Nephron (organoid): ENCODE measurements around the gene LPAR1.

Experiments used
- H3K27ac Mint-ChIP-seq, 3 experiments: 2 replicates each; pipeline ENCODE4 v1.8.0; 2020; ENCODE audit warnings: mixed read lengths in 3 of 3, mild to moderate bottlenecking in 2 of 3, moderate library complexity in 1 of 3
- H3K27me3 Mint-ChIP-seq: 2 replicates; pipeline ENCODE4 v1.8.0; 2021; ENCODE audit warnings: low read depth, mild to moderate bottlenecking, moderate library complexity, mixed read lengths
- H3K36me3 Mint-ChIP-seq: 2 replicates; pipeline ENCODE4 v1.8.0; 2020; ENCODE audit warnings: low read depth, mixed read lengths
- H3K4me1 Mint-ChIP-seq: 2 replicates; pipeline ENCODE4 v1.8.0; 2020; ENCODE audit warnings: mixed read lengths
- H3K4me3 Mint-ChIP-seq, 3 experiments: 2 replicates each; pipeline ENCODE4 v1.8.0; 2020; ENCODE audit warnings: mild to moderate bottlenecking in 3 of 3, mixed read lengths in 3 of 3, moderate library complexity in 2 of 3
- H3K9me3 Mint-ChIP-seq: 2 replicates; pipeline ENCODE4 v1.8.0; 2020; ENCODE audit warnings: mixed read lengths
- TF ChIP-seq, protein P1 (sequence below), 3 experiments: fragments of 200-600 bp; sonication (generic); IDR thresholded peaks; one replicate each; pipeline ENCODE4 v1.5.0; 2021; ENCODE audit warnings: antibody characterized with exemption in 3 of 3; ENCODE audit not compliant: unreplicated experiment in 3 of 3

The LPAR1 gene

DNA sequence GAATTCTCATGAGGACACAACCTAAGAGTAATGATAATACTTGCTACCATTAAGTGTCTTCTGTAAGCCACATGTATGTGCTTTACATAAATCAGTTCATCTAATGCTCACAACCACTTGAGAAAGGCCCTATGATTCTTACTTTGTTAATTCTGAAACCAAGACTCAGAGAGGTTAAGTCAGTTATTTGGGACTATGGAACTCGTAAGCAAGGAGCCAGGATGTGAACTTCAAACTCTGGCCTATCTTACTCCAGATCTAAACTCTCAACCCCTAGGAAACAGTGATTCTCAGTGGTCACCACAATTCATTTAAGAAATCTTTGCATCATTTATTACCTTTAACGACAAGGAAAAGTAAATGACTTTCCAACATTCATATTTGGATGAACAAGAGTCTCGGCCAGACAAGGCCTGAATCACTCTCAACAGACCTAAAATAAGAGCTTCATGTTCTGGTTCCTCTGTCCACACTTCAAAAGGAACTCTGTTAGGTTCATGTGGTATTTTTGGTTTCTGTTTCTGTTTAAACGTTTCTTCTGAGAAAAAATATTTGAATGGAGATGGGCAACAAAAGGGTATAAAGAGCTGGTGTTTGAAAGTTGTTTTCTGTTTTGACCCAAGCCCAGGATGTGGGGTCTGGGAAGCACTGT lies 104.8 kb downstream of the LPAR1 start:
- H3K4me1 Mint-ChIP-seq, result peaks cover 7% of the 10 kb centered on the region
- H3K4me3 Mint-ChIP-seq, result no peak overlapping the region
- no peaks in the 10 kb centered on the region for H3K9me3 Mint-ChIP-seq
- no peak overlapping the region for H3K27ac Mint-ChIP-seq
- no peaks in the 10 kb centered on the region for H3K27me3 Mint-ChIP-seq
- TF ChIP-seq, protein P1, sequence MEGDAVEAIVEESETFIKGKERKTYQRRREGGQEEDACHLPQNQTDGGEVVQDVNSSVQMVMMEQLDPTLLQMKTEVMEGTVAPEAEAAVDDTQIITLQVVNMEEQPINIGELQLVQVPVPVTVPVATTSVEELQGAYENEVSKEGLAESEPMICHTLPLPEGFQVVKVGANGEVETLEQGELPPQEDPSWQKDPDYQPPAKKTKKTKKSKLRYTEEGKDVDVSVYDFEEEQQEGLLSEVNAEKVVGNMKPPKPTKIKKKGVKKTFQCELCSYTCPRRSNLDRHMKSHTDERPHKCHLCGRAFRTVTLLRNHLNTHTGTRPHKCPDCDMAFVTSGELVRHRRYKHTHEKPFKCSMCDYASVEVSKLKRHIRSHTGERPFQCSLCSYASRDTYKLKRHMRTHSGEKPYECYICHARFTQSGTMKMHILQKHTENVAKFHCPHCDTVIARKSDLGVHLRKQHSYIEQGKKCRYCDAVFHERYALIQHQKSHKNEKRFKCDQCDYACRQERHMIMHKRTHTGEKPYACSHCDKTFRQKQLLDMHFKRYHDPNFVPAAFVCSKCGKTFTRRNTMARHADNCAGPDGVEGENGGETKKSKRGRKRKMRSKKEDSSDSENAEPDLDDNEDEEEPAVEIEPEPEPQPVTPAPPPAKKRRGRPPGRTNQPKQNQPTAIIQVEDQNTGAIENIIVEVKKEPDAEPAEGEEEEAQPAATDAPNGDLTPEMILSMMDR (IDR thresholded peaks at IDR 0.05; ENCODE audit: unreplicated experiment in 3 of 3), result no peak
- peaks cover 27% of the 10 kb centered on the region for H3K36me3 Mint-ChIP-seq

DNA sequence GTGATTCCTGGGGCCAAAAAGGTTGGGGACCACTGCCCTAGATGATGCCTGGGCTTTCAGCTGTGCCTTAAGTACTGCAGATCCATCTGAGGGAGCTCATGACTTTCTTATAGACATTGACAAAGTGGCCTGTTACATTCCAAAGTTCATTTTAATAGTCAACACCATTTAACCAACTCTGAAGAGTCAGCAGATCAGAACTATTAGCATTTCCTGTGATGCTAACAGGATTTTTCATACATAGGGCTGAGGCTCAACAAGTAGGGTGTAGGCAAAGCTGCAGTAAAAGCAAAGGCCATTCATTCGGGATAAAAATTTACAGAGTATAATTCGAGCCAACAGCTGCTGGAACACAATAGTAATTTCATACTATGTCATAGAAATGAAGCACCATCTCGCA lies 105.4 kb downstream of the LPAR1 start:
- peaks cover 10% of the 10 kb centered on the region for H3K4me1 Mint-ChIP-seq
- no peaks in the 10 kb centered on the region for H3K9me3 Mint-ChIP-seq
- no peak overlapping the region for H3K27ac Mint-ChIP-seq
- no peaks in the 10 kb centered on the region for H3K27me3 Mint-ChIP-seq
- peaks cover 24% of the 10 kb centered on the region for H3K36me3 Mint-ChIP-seq
- no peak overlapping the region for H3K4me3 Mint-ChIP-seq
- TF ChIP-seq, protein P1 (IDR thresholded peaks at IDR 0.05; ENCODE audit: unreplicated experiment in 3 of 3), result no peak

DNA sequence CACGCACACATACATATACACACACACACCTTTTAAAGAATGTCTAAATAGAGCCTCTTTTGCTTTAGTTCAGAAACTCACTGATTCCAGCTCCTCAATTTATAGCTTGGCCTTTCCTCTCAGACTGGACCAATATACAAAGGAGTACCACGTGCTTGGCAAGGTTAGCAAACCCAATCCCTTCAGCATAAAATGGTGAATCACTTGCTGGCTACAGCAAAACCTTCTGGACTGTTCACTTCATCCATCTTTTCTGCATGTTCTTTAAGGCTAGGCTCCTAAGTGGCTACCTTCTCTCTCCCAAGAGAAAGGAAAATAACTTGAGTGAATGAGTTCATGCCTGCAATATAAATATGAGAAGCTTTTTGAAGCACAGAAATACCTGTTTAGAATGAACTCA lies 109.7 kb downstream of the LPAR1 start:
- no peaks in the 10 kb centered on the region for H3K27me3 Mint-ChIP-seq
- no peaks in the 10 kb centered on the region for H3K9me3 Mint-ChIP-seq
- no peak overlapping the region for H3K4me3 Mint-ChIP-seq
- TF ChIP-seq, protein P1 (IDR thresholded peaks at IDR 0.05; ENCODE audit: unreplicated experiment in 3 of 3), result no peak
- H3K36me3 Mint-ChIP-seq, result peaks cover 19% of the 10 kb centered on the region
- no peak overlapping the region for H3K27ac Mint-ChIP-seq
- H3K4me1 Mint-ChIP-seq, result peaks cover 15% of the 10 kb centered on the region

DNA sequence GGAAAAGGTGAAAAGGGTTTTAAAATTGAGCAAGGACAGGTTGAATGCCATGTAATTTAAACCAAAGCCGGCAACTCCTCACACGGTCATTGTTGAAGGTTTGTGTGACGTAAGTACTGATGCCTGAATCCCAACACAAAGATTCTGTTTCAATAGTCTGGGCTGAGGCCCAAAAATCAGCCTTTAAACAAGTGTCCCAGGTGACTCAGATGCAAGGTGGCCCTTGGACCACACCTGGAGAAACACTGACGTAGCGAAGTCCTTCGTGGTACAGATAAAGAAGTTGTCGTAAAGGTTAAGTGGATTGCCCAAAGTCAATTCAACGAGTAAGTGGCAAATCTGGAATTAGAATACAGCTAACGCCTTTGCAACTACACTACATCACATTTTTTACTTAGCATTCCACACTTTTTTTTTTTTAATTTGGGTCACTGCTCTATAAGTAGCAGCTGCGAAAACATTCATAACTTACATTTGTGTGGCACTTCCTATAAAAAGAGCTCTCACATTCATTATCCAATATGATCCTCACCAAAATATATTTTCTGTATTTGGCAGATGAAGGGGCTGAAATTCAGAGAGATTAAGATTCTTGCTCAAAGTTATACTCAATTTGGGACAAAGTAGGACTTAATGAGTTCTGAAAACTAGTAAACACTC lies 111.3 kb downstream of the LPAR1 start:
- no peak overlapping the region for H3K27ac Mint-ChIP-seq
- H3K9me3 Mint-ChIP-seq, result no peaks in the 10 kb centered on the region
- H3K4me1 Mint-ChIP-seq, result peaks cover 14% of the 10 kb centered on the region
- TF ChIP-seq, protein P1 (IDR thresholded peaks at IDR 0.05; ENCODE audit: unreplicated experiment in 3 of 3), result no peak
- no peak overlapping the region for H3K4me3 Mint-ChIP-seq
- peaks cover 6% of the 10 kb centered on the region for H3K36me3 Mint-ChIP-seq
- H3K27me3 Mint-ChIP-seq, result peaks cover under 1% of the 10 kb centered on the region

DNA sequence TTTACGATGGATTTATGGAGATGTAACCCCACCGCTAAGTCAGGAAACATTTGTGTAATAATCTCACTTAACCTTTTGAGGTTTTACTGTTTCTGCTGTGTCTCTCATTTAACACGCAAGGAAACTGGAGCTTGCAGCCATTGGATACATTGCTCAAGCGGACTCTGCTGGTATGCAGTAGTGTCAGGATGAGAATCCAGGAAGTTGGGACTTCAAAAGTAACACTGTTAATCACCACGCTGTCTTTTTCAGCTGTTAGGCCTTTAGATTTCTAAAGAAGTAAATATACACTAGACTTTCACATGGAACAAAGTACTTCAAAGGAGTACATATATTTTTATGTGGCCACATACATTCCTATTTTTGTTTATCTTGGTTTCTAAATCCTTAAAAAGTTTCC lies 114.7 kb downstream of the LPAR1 start:
- Mint-ChIP-seq H3K4me1 (peaks cover 13% of the 10 kb centered on the region), H3K36me3 (no peaks in the 10 kb centered on the region), H3K9me3 (no peaks in the 10 kb centered on the region), H3K27me3 (peaks cover 4% of the 10 kb centered on the region), H3K27ac (no peak overlapping the region), H3K4me3 (no peak overlapping the region)
- TF ChIP-seq, protein P1 (IDR thresholded peaks at IDR 0.05; ENCODE audit: unreplicated experiment in 3 of 3), result no peak

DNA sequence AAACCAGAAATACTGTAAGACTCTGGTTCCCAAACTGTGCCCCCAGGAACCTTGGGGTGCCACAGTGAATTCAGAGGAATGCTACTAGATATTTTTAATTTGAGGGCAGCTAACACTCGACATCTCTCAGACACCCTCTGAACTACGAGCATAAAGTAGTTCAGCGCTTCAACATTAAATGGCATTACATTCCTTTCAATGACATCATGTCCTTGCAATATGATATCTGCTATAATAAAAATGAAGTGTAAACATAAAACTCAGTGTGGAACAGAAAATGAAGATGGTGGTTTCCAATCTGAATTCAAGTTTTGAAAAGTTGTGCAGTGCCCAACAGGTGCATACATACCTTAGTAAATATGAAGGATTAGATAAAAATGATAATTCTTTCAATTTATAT lies 116.1 kb downstream of the LPAR1 start:
- Mint-ChIP-seq H3K9me3 (no peaks in the 10 kb centered on the region), H3K4me3 (no peak overlapping the region), H3K36me3 (peaks cover 4% of the 10 kb centered on the region), H3K4me1 (peaks cover 9% of the 10 kb centered on the region), H3K27me3 (peaks cover 4% of the 10 kb centered on the region), H3K27ac (no peak overlapping the region)
- TF ChIP-seq, protein P1 (IDR thresholded peaks at IDR 0.05; ENCODE audit: unreplicated experiment in 3 of 3), result no peak
